ENCODE results near the gene WNT7B.

The WNT7B gene

DNA sequence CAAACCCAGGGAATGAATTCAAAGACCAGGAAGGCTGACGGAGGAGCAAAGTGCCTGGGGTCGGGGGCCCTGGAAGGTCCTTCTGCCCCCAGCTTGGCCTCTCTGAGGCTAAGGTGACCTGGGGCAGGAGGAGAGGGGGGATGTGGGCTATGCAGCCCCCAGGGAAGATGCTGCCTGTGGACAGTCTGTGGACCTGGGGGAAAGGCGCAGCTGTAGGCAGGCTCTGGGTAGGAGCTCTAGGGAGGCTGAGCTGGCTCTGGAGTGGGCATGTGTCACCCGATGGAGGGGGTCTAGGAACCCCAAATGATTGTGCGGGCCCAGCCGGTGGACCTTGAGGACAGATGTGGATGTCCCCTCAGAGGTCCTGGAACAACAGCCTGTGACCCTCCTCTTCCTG is 42.8 kb downstream of the WNT7B start:
- H4K20me1 ChIP-seq (ENCODE audit: insufficient read depth, low read length, poor library complexity, severe bottlenecking) = peaks cover 6% of the 10 kb centered on the region
- H3K79me2 ChIP-seq (ENCODE audit: insufficient read depth, low read length) = no peaks in the 10 kb centered on the region
- H3K4me2 ChIP-seq (ENCODE audit: low read depth, low read length, poor library complexity, severe bottlenecking) = no peak overlapping the region
- H3K9me3 ChIP-seq (ENCODE audit: insufficient read depth, low read depth, low read length) = no peaks in the 10 kb centered on the region
- TF ChIP-seq, protein P1, sequence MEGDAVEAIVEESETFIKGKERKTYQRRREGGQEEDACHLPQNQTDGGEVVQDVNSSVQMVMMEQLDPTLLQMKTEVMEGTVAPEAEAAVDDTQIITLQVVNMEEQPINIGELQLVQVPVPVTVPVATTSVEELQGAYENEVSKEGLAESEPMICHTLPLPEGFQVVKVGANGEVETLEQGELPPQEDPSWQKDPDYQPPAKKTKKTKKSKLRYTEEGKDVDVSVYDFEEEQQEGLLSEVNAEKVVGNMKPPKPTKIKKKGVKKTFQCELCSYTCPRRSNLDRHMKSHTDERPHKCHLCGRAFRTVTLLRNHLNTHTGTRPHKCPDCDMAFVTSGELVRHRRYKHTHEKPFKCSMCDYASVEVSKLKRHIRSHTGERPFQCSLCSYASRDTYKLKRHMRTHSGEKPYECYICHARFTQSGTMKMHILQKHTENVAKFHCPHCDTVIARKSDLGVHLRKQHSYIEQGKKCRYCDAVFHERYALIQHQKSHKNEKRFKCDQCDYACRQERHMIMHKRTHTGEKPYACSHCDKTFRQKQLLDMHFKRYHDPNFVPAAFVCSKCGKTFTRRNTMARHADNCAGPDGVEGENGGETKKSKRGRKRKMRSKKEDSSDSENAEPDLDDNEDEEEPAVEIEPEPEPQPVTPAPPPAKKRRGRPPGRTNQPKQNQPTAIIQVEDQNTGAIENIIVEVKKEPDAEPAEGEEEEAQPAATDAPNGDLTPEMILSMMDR (conservative IDR thresholded peaks at IDR 0.05; ENCODE audit: low read length) = no peak
- TF ChIP-seq EZH2phosphoT487 (IDR thresholded peaks at IDR 0.05; ENCODE audit: borderline replicate concordance) = no peak
- no peaks in the 10 kb centered on the region for H3K27me3 ChIP-seq (ENCODE audit: insufficient read depth, low read length, poor library complexity, severe bottlenecking)
- H3K36me3 ChIP-seq (ENCODE audit: insufficient read depth, low read length) = no peaks in the 10 kb centered on the region; the same call in 1 of the 2 replicates
- no peak overlapping the region for H3K4me3 ChIP-seq (ENCODE audit: low read length, poor library complexity, severe bottlenecking)
- no peaks in the 10 kb centered on the region for H3K4me1 ChIP-seq (ENCODE audit: insufficient read depth, low read length, poor library complexity, severe bottlenecking)
- H3F3A ChIP-seq (ENCODE audit: low read depth) = no peaks in the 10 kb centered on the region
- H2AFZ ChIP-seq (ENCODE audit: low read length) = no peak overlapping the region
- H3K9me2 ChIP-seq (replicated peaks; ENCODE audit: low read depth, low read length) = no peaks in the 10 kb centered on the region
- no peak overlapping the region for H3K9ac ChIP-seq (ENCODE audit: low read depth, low read length, poor library complexity, severe bottlenecking)

DNA sequence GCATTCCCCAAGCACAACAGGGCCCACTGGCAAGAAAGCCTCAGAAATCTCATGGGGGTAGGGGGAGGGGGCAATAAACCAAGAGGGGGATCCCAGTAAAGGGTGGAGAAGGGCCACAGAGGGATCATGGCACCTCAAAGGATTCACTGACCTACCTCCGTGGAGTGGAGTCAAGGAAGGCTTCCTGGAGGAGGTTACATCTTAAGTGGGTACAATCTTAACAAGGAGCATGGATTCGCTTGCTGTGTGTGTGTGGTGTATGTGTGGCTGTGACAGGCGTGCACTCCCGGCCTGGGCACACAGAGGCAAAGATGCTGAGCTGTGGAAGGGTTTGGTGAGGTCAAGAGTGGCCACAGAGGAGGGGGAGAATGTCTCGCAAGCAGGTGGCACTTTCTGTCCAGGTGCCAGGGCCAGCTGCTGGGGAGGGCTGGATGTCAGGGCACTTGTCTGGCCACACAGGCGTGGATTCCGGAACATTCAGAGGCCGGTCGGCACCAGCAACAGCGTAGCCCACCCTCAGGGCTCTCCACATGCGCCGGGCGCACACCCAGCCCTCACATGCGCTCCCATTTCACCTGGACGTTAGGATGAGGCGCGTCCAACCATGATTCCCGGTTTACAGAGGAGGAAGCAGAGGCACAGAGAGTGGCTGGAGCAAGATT is 43.3 kb downstream of the WNT7B start:
- H3K4me1 ChIP-seq (ENCODE audit: insufficient read depth, low read length, poor library complexity, severe bottlenecking) = no peaks in the 10 kb centered on the region
- TF ChIP-seq, protein P1 (conservative IDR thresholded peaks at IDR 0.05; ENCODE audit: low read length) = no peak
- TF ChIP-seq EZH2phosphoT487 (IDR thresholded peaks at IDR 0.05; ENCODE audit: borderline replicate concordance) = no peak
- no peaks in the 10 kb centered on the region for H3K27me3 ChIP-seq (ENCODE audit: insufficient read depth, low read length, poor library complexity, severe bottlenecking)
- no peak overlapping the region for H3K4me3 ChIP-seq (ENCODE audit: low read length, poor library complexity, severe bottlenecking)
- no peak overlapping the region for H2AFZ ChIP-seq (ENCODE audit: low read length)
- no peaks in the 10 kb centered on the region for H3K9me2 ChIP-seq (replicated peaks; ENCODE audit: low read depth, low read length)
- peaks cover 2% of the 10 kb centered on the region for H4K20me1 ChIP-seq (ENCODE audit: insufficient read depth, low read length, poor library complexity, severe bottlenecking)
- H3K9ac ChIP-seq (ENCODE audit: low read depth, low read length, poor library complexity, severe bottlenecking) = no peak overlapping the region
- H3K36me3 ChIP-seq (ENCODE audit: insufficient read depth, low read length) = no peaks in the 10 kb centered on the region; the same call in 1 of the 2 replicates
- no peak overlapping the region for H3K4me2 ChIP-seq (ENCODE audit: low read depth, low read length, poor library complexity, severe bottlenecking)
- no peaks in the 10 kb centered on the region for H3F3A ChIP-seq (ENCODE audit: low read depth)
- no peaks in the 10 kb centered on the region for H3K79me2 ChIP-seq (ENCODE audit: insufficient read depth, low read length)
- H3K9me3 ChIP-seq (ENCODE audit: insufficient read depth, low read depth, low read length) = no peaks in the 10 kb centered on the region

DNA sequence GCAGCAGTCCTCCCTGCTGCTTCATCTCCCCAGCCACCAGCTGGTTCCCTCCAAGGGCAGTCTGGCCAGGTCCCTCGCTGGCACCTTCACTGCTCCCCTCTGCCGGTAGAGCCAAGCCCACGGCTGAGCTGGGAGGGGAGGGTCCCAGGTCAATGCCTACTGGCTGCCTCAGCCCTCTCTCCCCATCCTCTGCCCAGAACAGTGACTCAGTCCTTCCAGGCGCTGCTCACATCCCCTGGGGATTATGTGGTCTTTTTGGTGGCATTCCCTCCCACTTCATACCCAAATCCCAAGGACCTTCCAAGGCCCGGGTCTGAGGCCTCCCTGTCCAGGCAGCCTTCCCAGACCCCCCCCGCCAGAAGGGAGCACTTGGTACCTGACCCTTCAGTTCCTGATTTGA is 44.9 kb downstream of the WNT7B start:
- no peak overlapping the region for H3K4me3 ChIP-seq (ENCODE audit: low read length, poor library complexity, severe bottlenecking)
- H3K4me2 ChIP-seq (ENCODE audit: low read depth, low read length, poor library complexity, severe bottlenecking) = no peak overlapping the region
- no peak for TF ChIP-seq EZH2phosphoT487 (IDR thresholded peaks at IDR 0.05; ENCODE audit: borderline replicate concordance)
- TF ChIP-seq, protein P1 (conservative IDR thresholded peaks at IDR 0.05; ENCODE audit: low read length) = no peak
- H2AFZ ChIP-seq (ENCODE audit: low read length) = no peak overlapping the region
- H4K20me1 ChIP-seq (ENCODE audit: insufficient read depth, low read length, poor library complexity, severe bottlenecking) = peaks cover 2% of the 10 kb centered on the region
- no peak overlapping the region for H3K9ac ChIP-seq (ENCODE audit: low read depth, low read length, poor library complexity, severe bottlenecking)
- no peaks in the 10 kb centered on the region for H3K27me3 ChIP-seq (ENCODE audit: insufficient read depth, low read length, poor library complexity, severe bottlenecking)
- H3K79me2 ChIP-seq (ENCODE audit: insufficient read depth, low read length) = no peaks in the 10 kb centered on the region
- no peaks in the 10 kb centered on the region for H3F3A ChIP-seq (ENCODE audit: low read depth)
- H3K9me2 ChIP-seq (replicated peaks; ENCODE audit: low read depth, low read length) = no peaks in the 10 kb centered on the region
- no peaks in the 10 kb centered on the region for H3K4me1 ChIP-seq (ENCODE audit: insufficient read depth, low read length, poor library complexity, severe bottlenecking)
- H3K9me3 ChIP-seq (ENCODE audit: insufficient read depth, low read depth, low read length) = no peaks in the 10 kb centered on the region
- H3K36me3 ChIP-seq (ENCODE audit: insufficient read depth, low read length) = no peaks in the 10 kb centered on the region; the same call in 1 of the 2 replicates

Data from Loucy (cell line).